ENCODE measurements around the gene ASIC2.

The ASIC2 gene

DNA sequence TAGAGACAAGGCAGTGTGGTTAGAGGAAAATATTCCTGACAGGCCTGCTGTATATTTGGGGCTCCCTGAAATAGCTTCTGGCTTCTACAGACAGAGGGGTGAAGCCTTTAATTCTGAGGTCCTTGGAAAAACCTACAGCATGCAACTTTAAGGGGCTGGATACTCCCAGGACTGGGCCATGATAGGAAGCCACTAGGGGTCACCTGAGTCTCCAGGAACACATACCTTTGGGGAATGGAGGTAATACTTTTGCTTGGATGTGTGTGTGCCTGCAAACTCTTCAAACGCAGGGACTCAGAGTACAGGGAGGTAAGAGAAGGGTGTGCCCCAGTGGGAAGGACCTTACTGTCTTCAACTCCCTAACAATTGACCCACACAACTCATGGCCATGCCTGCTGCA lies 4.1 kb downstream of the ASIC2 start:
- DNase-seq (ENCODE audit: low read depth): no peak

DNA sequence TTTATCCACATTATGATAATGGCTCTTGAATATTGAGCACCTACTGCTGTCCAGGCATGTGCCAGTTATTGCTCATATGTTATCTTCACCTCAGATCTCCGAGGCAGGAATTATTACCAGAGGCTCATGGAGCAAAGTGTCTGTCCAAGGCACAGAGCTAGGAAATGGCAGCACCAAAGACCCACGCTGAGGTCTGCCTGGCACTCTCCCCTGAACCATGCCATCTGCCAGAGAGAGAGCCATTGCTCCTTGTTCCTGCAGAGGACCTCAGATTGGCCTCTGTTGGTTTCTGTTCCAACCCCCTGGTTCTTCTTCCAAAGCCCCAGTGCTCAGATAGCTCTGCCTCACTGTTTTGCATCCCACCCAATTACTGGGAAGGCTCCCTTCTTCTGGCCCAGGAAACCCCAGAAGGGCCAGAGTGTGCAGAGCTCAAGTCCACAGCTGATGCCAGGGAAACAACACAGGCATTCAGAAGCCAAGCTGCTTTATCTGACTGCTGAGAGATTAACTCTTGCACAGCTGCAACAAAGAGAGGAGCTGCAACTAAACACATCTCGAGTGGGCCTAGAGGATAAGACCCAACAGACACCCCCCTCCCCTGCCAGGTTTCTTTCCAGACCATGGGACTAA lies 5.9 kb downstream of the ASIC2 start:
- DNase-seq (ENCODE audit: low read depth): no peak

DNA sequence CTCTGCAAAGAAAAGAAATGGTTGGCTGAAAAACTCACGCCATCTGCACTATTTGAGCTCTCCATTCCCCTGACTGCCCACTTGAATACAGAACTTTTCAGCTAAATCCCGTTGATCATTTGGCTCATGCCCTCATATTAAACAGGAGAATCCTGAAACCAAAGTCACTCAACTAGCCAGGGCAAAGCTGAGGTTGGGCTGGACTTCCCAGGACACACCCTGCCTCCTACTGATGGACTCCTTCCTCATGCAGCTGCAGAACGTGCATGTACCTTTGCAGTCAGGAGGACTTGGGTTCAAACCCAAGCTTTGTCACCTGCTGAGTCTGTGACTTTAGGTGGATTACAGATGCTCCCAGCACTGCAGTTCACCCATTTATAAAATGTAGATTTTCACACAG lies 7.7 kb downstream of the ASIC2 start:
- no peak for DNase-seq (ENCODE audit: low read depth)

DNA sequence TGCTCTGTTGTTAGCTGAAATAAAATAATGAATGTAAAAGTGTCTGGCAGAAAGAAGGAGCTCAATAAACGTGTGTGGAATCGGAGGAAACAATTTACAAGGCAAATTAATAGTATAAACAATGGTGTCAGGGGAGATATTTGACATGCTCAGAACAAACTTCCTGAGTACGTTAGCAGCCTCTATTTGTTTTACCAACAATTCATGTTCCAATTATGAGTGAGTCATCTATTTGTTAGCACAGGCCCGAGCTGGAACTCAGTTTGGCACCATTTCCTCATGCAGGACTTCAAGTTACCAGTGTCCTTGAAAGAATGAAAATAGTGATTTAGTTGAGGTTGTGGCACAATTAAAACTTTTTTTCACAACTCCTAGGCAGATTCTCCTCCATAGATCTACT lies 9.1 kb downstream of the ASIC2 start:
- peak; percentile 90 for DNase-seq (ENCODE audit: low read depth)

DNA sequence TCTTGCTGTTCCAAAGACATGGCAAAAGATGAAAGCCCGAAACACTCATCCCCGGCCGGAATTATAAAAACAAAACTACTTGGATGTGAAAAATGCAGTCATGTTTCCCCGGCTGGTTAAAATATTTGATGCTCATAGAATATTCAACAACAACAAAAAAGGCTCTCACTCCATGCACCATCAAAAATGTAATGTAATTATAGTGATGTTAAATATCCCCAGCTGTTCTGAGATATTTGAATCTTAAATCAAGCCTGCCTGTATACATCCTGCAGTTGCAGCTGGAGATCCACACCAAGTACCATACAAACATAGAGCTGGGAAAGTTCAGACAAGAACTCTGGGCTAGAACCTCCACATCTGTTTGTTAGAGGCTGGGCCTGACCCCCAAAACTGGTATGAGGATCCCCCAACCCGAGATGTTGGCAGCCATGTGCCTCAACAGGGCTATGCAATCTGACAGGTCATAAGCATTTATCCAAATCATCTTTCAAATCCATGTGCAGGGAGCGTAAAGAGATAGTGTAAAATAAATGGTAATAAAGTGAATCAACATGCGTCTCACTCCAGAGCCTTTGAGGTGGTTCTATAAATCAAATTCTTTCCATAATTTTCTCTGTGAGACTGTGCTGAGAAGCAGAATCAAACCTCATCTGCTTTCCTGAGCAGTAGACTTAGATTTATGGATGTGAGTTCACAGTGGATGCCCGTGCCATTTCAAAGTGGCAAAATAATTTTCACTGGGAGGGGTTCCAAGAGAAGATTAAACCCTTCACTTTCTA lies 12.7 kb downstream of the ASIC2 start:
- no peak for DNase-seq (ENCODE audit: low read depth)

DNA sequence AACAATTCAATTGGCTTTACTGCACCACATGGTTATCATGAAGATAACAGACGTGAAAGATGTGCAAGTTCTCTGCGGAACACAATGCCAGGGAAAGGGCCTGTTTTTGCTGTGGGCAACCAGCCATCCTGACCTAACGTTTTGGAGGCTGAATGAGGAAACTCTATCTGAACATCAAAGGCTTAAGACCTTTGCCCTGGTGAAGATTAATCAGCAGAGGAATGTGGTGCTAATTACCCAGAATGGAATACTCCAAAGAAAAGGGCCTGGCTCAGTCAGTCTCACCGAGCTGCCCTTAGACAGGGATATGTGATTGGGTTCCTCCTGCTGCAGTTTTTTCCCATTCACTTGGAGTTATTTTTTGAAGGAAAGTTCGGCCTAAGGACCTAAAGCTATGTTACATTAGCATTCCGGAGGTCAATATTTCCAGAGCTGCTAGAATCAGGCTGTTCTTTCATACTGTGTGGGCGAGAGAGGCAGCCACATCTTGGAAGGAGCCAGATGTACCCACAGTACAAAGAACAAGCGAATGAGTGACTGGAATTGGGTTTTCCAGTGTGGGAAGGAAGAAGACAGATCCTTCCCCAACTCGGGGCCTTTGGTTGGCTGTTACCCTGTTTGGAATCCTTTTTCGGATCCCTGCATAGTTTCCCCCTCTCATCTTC lies 15.5 kb downstream of the ASIC2 start:
- no peak for DNase-seq (ENCODE audit: low read depth)

DNA sequence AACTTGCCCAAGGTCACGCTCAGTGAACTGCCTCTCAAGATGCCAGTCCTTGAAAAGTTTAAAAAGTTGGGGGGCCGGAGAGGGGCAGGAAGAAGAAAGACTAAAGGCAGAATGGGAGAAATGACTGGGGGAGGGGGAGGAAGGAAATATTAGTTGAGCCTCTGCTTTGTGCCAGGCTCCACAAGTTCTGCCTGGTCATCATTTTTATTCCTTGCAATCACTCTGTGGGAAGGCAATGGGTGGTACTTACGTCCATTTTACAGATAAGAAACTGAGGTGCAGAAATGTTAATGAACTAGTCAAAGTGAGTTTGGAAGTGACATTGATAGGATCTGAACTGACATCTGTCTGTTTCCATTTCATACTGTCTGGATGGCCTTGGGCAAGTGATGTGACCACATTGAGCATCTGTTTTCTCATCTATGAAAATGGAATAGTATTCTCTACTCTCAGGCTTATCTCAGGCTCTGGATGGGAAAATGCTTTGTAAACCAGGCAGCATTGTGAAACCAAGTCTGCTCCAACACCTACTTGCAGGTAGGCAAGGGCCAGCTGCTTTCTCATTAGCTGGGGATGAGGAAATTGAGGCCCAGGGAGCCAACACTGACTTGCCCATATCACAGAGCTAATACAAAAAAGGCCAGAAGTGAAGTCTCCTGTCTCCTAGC lies 19.2 kb downstream of the ASIC2 start:
- no peak for DNase-seq (ENCODE audit: low read depth)

DNA sequence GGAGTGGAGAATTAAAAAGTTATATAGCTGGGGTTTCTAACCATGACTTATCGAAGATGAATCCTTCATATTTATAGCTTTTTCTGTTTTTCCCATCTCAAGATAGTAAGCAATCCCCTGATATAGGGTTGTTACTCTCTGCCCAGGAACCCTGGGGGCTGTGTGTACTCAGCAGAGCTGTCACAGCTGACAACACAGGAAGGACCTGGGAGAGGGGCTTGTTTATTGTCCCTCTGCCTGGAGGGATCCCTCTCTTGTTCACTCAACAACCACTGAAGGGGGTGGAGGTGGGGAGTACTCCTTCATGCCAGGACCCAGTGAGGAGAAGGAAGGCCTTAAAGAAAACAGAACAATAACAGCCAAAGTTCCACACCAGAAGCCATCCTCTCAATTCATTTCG lies 19.8 kb downstream of the ASIC2 start:
- DNase-seq (ENCODE audit: low read depth): no peak

DNA sequence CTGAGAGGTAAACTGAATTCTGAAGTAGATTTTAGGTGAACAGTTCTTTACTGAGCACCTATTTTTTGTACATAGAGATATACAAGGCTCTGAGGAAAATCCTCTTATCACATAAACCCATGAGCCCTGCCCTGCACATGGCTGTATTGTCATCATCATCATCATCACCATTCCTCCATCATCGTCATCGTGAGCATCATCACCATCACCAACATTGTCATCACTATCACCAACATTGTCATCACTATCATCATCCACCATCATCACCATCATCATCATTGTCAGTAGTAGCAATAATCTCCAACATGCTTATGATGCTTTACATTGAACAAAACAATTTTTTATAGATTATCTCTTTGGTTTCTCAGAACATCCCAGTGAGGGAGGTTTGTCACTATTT lies 20.7 kb downstream of the ASIC2 start:
- DNase-seq (ENCODE audit: low read depth): no peak

DNA sequence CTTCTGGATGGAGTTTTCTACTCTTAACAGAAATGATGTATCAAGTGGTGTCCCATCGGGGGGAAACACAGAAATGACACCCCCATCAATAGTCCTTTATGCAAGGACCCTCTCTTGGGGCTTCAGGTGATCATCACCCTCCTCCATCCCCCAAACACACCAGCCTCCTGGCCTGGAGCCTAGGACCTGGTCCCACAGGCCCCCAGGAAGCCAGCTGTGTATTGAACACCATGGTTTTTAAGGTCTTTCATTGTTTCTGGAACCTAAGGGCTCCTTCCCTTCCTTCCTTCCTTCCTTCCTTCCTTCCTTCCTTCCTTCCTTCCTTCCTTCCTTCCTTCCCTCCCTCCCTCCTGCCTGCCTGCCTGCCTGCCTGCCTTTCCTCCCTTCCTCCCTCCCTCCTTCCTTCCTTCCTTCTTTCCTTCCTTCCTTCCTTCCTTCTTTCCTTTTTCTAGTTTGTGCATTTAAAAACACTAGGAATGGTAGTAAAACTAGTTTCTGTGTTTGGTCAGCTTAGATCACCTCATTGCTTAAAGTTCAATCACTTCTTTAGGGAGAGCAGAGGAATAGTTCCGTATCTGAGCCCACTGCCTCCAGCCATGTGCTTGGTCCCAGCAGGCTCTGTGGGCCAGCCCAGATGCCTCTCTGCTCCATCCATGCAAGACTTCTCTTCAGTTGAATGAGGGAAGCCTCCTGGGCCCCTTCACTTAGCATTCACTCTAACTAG lies 23.6 kb downstream of the ASIC2 start:
- DNase-seq (ENCODE audit: low read depth): no peak

DNA sequence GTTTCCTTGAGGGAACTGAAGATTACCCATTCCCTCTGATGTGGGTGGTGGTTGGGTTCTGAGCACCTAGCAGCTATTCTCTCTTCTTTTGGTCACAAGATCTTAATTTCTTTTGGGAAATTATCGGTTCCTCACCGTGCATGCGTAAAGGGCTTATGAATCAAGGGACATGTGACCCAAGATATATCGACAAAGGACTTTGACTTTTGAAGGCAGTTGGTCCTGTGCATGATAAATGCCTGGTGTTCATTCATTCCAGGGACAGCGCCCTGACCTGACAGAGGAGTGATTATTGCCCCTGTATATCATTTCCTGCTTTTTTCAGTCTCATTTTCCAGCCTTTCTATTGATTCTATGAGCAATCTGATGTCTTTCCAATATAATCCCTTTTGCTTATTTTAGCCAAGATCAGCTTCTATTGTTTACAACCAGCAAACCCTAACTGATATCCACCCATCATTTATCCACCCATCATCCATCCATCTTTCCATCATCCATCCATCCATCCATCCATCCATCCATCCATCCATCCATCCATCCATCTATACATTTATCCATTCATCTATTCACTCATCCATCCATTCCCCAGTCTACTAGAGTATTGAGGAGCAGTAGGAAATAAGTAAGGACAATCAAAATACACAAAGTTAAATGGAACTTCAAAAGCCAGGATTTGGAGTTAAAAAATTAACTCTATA lies 25.1 kb downstream of the ASIC2 start:
- no peak for DNase-seq (ENCODE audit: low read depth)

DNA sequence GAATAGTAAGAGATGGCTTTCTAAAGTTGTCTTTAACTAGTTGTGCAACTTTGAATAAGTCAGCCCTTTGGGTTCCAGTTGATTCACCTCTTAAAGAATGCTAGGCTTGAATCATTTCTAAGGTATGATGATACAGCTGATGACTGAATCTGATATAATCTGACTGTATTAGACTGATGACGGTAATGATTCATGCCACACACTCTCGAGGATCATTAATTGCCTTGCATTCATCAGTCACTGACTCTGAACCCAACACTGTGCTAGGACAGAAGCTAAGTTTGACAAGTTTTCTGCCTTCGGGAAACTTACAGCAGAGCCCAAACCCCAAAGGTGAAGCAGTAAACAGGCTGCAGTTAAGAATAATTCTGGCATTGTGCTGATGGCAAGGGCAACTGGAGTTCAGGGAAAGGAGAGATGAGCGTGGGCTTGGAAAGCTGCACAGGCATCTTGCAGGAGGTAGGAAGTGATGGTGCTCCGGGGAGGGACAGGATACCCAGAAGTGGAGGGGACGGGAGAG lies 25.8 kb downstream of the ASIC2 start:
- DNase-seq (ENCODE audit: low read depth): peak; percentile 60

DNA sequence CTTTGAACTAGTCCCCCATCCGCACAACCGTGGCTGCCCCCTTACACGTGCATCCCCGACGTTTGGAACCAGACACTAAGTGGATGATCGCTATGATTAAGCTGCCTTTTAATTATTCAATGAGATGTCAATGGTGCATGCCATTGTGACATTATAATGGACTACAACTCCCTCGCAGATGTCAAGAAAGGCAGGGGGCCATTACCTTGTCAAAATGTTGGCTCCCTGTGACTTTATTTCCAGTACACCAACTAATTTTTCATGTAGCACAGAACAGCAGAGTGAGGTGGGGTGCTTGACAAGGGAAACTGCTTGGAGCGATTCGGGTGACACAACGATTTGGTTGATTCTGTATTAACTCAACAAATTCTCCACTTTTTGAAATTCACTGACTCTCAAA lies 26.5 kb downstream of the ASIC2 start:
- DNase-seq (ENCODE audit: low read depth): no peak

DNA sequence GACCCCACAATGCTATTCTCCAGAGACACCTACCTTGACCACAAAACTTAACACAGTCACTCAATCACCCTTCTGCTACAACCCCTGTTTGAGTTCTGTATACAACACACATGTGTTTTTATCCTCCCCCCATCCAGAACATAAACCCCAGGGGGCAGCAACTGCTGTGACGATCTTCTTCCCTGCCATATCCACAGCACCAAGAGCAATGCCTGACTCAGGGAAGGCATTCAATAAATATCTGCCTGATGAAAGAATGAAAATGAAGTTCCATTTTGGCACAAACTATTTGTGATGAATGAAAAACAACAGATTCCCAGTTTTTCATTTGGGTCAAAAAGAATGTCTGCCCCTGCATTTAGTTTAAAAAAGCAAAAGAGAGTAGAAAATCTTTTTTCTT lies 27.0 kb downstream of the ASIC2 start:
- no peak for DNase-seq (ENCODE audit: low read depth)

DNA sequence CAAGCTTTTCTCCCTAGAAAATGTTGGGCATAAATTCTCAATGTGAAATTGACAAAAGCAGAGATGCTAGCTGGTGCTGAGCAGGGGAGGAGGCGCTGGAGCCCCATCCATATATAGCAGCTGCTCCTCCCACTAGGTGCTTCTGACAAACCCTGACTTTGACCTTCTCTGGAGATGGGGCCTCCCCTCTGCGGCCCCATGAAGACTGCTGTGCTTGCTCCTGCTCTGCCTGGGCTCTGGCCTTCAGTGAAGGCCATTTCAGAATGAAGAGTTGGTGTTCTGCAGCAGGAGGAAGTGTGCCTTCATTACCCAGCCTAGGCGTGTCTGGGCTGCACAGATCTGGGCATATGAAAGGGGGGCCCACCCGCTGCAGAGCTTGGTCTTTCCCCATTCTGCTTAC lies 29.7 kb downstream of the ASIC2 start:
- DNase-seq (ENCODE audit: low read depth): no peak

DNA sequence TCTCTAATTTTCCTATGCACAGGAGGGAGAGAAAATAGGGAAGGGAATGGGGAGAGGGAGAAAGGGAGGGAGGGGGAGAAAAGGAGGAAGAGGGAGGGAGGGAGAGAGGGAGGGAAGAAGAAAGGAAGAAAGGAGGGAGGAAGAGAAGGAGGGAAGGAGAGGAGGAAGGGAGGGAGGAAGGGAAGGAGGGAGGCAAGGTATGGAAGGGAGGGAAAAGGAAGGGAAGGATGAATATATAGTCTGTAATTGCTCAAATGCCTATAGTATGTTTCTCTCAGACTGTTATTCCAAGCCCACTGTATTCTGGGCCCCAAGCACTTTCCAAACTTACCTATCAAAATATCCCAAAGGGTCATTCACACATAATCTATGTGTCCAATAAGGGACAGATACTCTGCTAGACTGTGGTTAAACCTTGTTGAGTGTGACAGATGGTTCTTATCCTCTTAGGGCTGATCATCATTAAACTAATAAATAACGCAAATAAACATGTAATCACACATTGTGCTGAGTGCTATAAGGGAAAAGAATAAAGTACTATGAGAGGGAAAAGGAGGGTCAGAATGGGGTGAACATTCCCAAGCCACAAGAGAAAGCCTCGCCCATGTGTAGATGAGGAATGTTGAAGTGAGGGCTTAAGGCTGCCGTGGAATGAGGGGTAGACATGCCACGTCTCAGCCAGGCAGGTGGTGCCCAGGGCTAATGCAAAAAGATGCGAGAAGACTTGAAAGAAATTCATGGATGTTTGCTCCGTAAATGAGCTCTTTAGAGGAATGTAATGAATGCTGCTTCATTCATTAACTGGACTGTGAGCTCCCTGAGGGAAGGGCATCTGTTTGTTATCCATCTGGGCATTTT lies 30.6 kb downstream of the ASIC2 start:
- no peak for DNase-seq (ENCODE audit: low read depth)

DNA sequence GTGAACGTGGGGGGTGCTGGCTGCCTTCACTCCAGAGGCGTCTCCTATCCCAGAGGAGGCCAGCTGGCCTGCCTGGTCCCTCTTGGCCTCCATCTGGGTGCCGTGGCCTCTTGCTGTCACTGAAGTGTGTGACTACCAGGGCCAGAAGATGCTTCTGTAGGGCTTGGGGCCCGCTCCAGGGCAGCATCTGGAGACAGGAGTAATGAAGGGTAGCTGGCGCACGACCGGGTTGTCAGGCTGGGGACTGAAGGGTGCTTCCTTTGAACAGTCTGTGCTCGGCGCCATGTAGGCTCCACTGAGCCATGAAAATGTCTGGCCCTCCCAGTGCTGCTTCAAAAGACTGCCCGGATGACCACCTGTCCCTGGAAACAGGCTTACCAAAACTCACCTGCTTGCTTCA lies 31.3 kb downstream of the ASIC2 start:
- no peak for DNase-seq (ENCODE audit: low read depth)

DNA sequence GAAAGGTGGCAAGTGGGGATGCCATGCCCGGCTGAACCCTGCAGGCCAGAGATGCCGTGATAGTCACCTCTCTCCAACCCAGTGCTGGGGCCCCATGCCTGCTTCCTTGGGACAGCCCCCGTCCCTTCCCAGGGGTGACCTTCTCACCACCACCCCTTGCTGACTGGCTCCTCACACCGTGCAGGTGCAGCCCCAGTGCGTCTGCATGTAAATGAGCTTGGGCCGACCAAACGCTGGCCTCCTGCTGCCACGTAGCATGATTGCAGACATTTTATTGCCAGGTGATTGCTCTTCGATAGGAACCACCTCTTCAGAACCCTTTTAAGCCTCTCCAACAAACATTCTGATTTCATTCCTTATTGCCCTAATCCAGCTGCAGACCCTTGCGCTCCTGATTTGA lies 32.5 kb downstream of the ASIC2 start:
- DNase-seq (ENCODE audit: low read depth): no peak

DNA sequence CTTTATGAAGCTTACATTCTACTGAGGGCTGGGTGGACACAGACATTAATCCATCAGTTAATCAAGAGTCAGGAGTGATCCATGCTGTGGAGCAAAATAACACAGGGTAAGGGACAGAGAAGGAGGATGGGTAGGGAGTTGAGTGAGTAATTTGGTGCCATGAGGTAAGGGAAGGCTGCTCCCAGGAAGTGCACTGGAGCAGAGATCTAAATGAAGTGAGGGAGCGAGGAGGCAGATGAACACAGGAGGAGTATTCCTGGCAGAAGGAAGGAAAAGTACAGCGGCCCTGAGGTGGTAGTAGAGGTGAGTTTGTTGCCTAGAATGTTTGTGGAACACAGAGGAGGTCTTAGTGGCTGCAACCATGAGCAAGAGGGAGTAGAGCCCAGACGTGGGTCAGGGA lies 34.8 kb downstream of the ASIC2 start:
- DNase-seq (ENCODE audit: low read depth): no peak

DNA sequence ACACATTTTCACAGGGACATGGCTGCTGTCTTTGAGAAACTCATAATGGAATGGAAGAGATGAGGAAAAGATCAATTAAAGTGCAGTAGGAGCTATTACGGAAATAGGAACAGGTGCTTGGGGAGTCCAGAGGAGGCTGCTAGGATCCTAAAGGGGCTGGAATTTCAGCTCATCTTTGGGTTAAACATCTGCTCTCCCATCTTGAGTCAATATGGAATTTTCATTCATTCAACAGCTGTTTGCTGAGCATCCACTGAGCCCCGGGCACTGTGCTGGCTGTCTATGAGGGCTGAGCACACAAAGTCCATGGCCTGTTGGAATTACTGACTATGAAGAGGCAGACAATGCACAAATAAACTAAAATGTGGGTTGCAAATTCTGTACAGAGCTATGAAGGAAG lies 47.9 kb downstream of the ASIC2 start:
- no peak for DNase-seq (ENCODE audit: low read depth)
